A549 (cell line): Measurements from ENCODE around the gene CALHM1.

Experiments used
- CTCF ChIP-seq: fragments of >200 bp; sonication (Bioruptor Twin); formaldehyde crosslinking; IDR thresholded peaks from 3 replicates; pipeline ENCODE4 v1.5.1; 2016
- EP300 ChIP-seq, 2 experiments: fragments of >200 bp; sonication (Bioruptor Twin); formaldehyde crosslinking; IDR thresholded peaks; 2 replicates in 1 of 2; 3 replicates in 1 of 2; pipeline ENCODE4 v1.6.1; 2016 to 2017
- FOSB ChIP-seq: fragments of 250-450 bp; sonication (Bioruptor Pico); IDR thresholded peaks from 2 replicates; pipeline ENCODE4 v1.5.0; 2020; ENCODE audit warnings: mild to moderate bottlenecking, moderate library complexity
- HOXA7 ChIP-seq: fragments of 250-450 bp; sonication (Bioruptor Pico); IDR thresholded peaks from 2 replicates; pipeline ENCODE4 v1.5.0; 2020; ENCODE audit warnings: mild to moderate bottlenecking, moderate library complexity
- MAFK ChIP-seq: fragments of 450-650 bp; IDR thresholded peaks from 2 replicates; pipeline ENCODE4 v1.6.1; 2014; ENCODE audit not compliant: partially characterized antibody
- MAX ChIP-seq: IDR thresholded peaks from 2 replicates; pipeline ENCODE4 v1.6.1; 2012
- NPAS2 ChIP-seq: fragments of 250-450 bp; sonication (Bioruptor Pico); IDR thresholded peaks from 2 replicates; pipeline ENCODE4 v1.8.0; 2022; ENCODE audit warnings: mild to moderate bottlenecking, moderate library complexity, borderline replicate concordance
- POLR2A ChIP-seq: IDR thresholded peaks from 2 replicates; pipeline ENCODE4 v1.6.1; 2012; ENCODE audit warnings: mild to moderate bottlenecking, low read length
- REST ChIP-seq: fragments of 200-600 bp; sonication (generic); IDR thresholded peaks from 2 replicates; pipeline ENCODE4 v1.6.1; 2016; ENCODE audit warnings: antibody characterized with exemption, mild to moderate bottlenecking, moderate library complexity
- RFX5 ChIP-seq: fragments of 450-650 bp; IDR thresholded peaks from 2 replicates; pipeline ENCODE4 v1.7.1; 2014; ENCODE audit warnings: antibody characterized with exemption, mild to moderate bottlenecking, moderate library complexity
- TFCP2L1 ChIP-seq: fragments of 250-450 bp; sonication (Bioruptor Pico); IDR thresholded peaks from 2 replicates; pipeline ENCODE4 v1.5.0; 2021; ENCODE audit warnings: mild to moderate bottlenecking
- USF2 ChIP-seq: fragments of 450-650 bp; IDR thresholded peaks from 2 replicates; pipeline ENCODE4 v1.6.1; 2014; ENCODE audit warnings: antibody characterized with exemption

- TF ChIP-seq CTCF, result no peak
- TF ChIP-seq MAX, result no peak
- no peak for TF ChIP-seq POLR2A
- no peak for TF ChIP-seq TFCP2L1 (CRISPR knock-in tag)
- no peak for TF ChIP-seq REST
- TF ChIP-seq MAFK, result no peak
- TF ChIP-seq FOSB (CRISPR knock-in tag), result no peak
- TF ChIP-seq EP300 (IDR thresholded peaks at IDR 0.05), result no peak
- no peak for TF ChIP-seq RFX5
- no peak for TF ChIP-seq USF2
- TF ChIP-seq NPAS2, result no peak
- TF ChIP-seq HOXA7 (CRISPR knock-in tag), result no peak
These were observed 34.7 kb upstream of the CALHM1 start, which contains the start of gene NEURL1 for GRCh38 chr10:103493362-103493915.
